ENCODE results near the gene CLCF1.

The CLCF1 gene

DNA sequence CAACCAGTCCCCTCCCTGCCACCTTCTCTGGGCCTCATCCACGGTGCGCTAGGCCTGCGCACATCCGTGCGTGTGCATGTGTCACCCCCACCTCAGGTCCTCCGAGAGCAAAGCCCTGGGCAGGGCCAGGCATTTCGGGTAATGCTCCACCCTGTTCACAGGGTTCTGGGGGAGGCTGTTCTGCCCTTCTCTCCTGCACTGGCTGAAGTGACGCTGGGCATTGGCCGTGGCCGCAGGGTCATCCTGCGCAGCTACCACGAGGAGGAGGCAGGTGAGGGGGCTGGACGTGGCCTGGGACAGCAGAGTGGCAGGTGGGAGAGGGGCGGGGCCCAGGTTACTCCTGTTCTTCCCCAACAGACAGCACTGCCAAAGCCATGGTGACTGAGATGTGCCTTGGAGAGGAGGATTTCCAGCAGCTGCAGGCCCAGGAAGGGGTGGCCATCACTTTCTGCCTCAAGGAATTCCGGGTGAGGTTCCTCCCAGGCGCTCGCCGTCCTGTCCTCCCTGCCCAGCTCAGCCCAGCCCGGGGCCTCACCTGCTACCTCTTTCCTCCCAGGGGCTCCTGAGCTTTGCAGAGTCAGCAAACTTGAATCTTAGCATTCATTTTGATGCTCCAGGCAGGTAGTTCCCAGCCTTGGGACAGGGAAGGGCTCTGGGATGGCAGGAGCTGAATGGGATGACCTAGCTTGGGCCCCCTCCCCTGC, 22.3 kb upstream of the CLCF1 start:
- DNase-seq (ENCODE audit: low read depth) = no peak

DNA sequence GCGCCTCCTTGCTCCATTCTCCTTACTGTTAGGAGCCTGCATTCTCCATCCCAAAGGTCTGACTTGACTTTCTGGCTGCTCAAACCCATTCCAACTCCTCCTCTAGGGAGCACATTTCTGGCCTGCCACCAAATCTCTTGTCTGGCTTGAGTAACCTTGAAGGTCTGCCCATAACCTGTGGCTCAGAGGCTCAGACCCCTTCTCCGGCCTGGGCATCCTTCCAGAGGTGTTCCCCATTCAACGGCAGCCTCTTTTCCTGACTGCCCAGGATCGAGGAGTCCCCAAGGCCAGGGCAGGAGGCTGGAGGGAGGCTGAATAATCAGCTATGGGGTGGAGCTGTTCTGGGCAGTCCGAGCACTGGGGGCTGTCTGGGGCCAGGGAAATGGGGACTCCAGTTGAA, 20.6 kb upstream of the CLCF1 start:
- DNase-seq (ENCODE audit: low read depth) = no peak

DNA sequence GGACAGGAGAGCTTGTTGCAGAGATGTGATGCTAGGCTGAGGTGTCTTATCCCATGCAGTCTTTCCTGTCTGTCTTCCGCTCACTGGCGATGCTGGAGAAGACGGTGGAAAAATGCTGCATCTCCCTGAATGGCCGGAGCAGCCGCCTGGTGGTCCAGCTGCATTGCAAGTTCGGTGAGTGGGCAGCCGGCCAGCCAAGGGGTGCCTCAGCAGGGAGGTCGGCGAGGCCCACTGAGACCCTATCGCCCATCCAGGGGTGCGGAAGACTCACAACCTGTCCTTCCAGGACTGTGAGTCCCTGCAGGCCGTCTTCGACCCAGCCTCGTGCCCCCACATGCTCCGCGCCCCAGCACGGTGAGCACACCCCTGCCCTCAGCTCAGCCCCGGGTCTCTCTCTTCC, 20.0 kb upstream of the CLCF1 start:
- DNase-seq (ENCODE audit: low read depth) = no peak

DNA sequence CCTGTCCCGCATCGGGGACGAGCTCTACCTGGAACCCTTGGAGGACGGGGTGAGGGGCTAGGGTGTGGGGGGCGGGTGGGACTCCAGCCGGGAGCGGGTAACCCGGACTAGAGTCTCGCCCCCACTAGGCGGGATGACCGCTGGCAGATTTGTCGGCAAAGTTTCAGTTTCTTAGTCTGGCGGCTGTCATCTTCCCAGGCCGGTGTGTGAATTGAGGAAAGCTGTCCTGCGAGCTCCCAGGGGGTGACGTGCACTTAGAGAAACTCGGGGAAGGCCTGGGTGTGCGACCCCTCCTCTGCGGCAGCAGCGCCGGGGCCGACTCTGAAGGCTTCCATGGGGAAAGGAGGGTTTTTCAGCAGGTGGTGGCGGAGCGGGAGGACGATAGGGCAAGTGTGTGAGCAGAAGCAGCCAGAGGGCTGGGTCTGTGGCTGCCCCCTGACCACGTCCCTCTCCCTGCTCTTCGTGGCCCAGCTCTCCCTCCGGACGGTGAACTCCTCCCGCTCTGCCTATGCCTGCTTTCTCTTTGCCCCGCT, 18.9 kb upstream of the CLCF1 start:
- no peak for DNase-seq (ENCODE audit: low read depth)

DNA sequence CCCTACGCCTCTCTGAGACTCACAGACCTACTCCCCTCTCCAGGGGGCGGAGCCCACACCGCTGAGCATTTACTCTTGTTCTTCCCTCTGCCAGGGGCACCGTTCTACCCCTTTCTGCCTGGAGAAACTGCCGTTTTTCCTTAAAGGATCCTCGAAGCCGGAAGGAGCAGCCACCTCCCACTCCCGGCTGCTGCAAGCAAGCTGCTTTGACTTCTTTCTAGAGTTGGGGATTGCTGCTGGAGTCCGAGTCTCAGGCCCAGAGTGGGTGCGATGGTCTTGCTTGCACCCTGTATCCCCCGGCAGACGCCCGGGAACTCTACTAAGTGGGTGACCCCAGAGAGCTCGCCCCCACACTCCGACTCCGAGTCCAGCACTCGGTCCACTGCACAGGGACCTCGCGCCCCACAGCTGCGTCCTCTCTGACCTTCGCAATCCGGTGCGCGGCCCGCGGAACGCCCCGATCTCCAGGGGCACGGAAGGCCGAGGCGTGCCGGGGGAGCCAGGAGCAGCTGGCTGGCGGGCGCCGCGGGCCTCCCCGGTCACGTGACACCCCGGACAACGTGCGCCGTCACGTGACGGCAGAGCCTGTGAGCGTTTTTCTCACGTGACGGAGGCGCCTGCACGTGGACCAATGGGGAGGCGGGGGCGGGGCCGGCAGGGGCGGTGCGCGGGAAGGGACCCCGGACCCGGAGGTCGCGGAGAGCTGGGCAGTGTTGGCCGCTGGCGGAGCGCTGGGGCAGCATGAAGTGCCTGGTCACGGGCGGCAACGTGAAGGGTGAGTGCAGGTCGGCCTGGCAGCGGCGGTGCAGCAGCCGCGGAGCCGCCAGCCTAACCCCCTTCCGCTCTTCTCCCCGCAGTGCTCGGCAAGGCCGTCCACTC, 18.1 kb upstream of the CLCF1 start, which contains the start of gene RAD9A:
Gene RAD9A (plus strand): TSS at position 683 of the 879 bp plus-strand sequence. CDS start 59 bp downstream, at position 742.
- DNase-seq (ENCODE audit: low read depth) = peak; percentile 91

DNA sequence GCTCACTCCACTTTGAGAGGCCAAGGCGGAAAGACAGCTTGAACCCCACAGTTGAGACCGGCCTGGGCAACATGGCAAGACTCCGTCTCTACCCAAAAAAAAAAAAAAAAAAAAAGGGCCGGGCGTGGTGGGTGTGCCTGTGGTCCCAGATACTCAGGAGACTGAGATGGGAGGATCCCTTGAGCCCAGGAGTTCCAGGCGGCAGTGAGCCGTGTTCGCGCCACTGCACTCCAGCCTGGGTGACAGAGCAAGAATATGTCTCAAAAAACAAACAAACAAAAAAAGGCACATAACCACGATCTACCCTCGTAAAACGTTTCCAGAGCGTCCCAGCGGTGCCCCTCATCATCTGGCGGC, 17.5 kb upstream of the CLCF1 start:
- no peak for DNase-seq (ENCODE audit: low read depth)

DNA sequence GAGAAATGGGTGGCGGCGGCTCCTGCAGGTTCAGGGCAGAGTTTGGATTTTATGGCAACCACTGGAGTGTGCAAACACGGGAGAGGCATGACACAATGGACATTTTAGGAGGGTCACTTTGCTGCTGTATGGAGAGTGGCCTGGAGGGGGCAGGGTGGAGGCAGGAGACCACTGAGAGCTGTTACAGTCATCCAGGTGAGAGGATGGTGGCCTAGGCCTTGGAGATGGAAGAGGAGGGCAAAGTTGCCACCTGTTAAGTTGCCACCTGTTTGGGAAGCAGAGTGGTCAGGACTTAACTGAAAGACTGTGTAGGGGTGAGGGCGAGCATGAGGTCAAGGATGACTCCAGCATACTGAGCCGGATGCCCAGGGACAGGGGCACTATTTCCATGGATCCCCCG, 16.1 kb upstream of the CLCF1 start:
- DNase-seq (ENCODE audit: low read depth) = no peak

DNA sequence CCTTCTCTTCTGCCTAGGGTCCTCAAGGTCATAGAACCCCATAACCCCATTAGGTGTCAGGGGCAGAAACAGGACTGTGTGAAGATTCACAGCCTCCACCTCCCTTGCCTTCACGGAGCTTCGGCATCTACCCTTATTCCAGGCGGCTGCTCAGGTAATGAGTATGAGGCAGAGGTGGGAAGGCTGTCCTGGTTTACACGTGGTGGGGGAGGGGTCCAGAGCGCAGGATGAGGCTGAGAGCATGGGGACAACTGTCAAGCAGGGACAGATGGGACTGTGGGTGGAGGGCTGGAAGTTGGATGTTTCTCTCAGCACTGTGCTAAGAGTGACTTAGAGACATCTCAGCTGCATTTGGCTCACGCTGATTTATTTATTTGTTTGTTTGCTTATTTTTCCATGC, 14.1 kb upstream of the CLCF1 start:
- DNase-seq (ENCODE audit: low read depth) = no peak

DNA sequence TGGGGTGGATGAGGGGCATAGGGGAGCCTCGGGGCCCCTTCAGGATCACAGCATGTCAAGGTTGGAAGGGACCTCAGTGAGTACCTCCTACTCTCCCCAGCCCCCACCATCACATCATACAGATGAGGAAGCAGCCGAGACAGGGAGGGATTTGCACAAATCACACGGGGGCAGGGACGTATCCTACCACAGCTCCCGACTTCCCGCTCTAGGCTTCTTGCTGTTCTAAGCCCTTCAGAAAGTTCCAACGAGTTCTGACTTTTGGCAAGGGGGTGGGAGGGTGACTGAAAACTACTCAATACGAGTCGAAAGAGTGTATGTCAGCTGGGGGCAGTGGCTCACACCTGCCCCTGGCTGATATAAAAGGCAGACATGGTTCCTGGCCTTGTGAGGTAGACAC, 13.7 kb upstream of the CLCF1 start:
- DNase-seq (ENCODE audit: low read depth) = no peak

DNA sequence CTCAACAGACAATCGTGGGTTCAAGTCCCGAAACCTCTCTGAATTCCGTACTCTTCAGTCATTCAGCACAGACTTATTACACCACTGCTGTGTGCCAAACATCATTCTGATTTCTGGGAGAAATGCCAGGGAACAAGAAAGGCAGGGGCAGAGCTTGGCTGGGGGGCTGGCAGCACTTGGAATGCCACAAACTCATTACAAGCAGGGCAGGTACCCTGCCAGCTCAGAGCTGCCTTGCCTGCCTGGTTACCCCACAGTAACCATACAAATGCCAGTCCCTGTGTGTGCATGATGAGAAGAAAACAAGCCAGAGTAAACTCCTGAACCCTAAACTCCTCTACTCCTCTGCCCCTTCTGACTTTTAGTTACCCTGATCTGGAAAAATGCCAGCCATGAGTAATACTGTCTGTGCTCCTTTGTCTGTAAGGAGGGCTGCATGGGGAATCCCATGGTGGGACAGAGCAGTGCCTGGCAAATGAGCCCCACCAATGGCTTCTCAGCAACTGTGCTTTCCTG, 11.5 kb upstream of the CLCF1 start:
- DNase-seq (ENCODE audit: low read depth) = no peak

DNA sequence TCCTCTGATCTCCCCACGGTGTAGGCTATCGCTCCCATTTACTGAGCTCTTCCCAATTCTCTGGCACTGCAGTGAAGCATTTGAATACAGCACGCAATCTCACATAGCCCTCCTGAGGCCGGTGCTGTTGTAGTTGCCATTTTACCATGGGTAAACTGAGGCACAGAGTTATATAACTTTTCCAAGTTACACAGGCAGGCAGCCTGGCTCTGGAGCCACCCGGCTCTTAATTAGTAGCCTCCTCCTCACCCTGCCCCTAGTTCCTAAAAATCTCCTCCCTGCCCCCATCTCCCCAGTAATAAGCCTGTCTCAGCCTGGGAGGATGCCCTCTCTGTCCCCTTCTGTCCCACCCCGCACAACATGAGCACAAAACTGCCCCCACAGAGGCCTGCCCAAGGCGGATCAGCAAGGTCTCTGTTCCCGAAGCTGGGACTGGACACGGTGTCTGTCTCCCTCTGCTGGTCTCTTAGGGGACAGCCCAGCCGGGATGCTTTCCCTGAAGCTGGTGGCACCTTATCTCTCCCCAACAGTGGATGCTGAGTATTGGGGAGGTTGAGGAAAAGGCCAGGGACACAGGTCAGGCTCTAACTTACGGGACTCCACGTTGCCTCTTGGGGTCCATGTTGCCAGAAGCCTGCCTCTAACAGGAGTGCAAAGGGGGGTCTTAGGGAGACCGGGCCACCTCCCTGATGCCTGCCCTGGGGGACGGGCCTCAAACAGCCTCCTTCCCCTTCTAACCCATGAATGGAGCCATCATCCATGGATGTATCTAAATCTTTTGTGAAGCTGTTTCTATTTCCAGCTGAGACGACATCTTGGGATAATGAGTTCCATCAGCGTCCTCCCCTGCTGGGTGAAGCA, 9.1 kb upstream of the CLCF1 start:
- peak; percentile 77 for DNase-seq (ENCODE audit: low read depth)

DNA sequence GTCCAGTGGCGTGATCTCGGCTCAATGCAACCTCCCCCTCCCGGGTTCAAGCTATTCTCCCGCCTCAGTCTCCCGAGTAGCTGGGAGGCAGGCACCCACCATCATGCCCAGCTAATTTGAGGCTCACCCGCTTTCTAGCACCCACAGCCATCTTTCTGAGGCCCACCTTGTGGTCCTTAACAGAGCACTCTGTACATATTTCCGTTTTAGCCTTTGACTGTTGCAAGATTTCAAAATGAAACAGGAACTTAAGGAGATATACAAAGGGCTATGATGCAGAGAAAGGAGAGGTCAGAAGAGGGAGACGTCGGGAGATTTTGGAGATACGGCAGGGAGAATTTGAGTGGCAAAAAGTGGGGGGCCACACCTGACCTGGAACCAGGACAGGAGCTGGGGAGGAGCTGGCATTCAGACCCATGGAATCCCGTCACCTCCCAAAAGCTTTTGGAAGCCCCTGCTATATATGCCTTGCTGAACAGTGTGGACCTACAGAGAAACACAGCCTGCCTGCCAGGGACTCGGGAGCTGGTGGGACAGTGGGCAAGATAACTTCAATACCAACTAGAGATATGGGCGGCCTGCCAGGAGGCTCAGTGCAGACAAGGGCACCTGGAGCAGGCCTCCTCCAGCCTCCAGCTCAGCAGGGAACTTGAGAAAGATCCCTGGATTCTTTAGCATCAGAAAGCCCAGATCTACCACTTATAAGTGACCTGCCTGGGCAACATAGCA, 8.0 kb upstream of the CLCF1 start:
- DNase-seq (ENCODE audit: low read depth) = no peak

DNA sequence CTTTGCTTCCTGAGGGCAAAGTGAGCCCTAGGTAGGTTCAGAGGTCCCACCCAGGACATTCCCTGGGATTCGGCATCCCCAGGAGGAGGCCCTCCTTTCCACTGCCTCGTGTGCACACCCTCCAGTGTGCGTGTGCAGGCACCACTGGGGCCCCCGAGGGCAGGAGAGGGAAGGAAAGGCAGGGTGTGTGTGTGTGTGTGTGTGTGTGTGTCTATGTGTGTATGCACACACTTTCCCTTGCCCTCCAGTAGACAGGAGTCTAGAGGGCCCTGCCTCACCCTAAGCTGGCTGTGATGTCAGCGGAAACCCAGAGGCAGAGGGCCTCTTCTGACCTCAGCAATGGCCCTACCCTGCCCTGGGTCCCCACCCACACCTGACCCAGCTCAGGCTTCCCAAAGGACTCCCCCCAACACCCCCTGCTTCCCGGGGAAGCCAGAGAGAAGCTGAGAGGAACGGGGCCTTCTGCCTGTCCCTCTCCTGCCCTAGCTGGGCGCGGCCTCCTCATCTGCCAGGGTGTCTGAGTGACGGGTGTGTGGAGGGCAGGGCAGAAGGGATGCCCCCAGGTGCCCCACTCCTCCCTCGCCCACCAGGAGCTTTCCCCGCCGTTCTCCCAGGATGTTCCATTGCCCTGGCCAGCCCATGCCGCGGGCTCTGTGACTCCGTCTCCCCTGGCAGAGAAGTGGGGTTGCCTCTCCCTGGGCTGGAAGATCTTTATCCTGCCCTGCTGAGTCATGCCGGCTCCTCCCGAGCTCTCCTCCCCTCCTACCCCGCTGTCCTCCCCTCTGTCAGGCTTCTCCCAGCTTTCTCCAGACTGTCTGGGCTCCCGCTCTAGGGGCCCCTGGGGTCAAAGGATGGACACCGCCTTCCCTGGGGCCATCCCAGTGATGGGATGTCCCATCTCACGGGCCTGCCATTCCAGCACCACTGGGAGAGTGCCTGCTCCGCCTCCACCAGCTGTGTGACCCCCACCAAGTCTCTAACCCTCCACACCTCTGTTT, 6.0 kb upstream of the CLCF1 start:
- DNase-seq (ENCODE audit: low read depth) = no peak

DNA sequence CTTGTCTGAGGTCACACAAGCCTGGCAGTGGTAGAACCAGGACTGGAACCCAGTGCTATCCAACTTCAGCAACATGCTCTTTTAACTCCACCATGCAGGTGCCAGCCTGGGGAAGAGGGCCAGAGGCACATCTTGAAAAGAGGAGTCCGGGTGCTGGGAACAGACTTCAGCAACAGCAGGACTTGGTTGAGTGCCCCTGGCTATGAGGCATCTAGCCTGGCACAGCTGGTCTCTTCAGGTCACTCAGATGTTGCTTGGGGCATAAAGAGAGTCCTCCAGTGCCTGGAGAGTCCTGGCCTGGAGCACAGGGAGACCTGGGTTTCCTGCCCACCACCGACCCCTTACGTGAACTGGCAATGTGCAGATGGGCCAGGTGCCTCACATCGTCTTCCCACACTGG, 5.1 kb upstream of the CLCF1 start:
- no peak for DNase-seq (ENCODE audit: low read depth)

DNA sequence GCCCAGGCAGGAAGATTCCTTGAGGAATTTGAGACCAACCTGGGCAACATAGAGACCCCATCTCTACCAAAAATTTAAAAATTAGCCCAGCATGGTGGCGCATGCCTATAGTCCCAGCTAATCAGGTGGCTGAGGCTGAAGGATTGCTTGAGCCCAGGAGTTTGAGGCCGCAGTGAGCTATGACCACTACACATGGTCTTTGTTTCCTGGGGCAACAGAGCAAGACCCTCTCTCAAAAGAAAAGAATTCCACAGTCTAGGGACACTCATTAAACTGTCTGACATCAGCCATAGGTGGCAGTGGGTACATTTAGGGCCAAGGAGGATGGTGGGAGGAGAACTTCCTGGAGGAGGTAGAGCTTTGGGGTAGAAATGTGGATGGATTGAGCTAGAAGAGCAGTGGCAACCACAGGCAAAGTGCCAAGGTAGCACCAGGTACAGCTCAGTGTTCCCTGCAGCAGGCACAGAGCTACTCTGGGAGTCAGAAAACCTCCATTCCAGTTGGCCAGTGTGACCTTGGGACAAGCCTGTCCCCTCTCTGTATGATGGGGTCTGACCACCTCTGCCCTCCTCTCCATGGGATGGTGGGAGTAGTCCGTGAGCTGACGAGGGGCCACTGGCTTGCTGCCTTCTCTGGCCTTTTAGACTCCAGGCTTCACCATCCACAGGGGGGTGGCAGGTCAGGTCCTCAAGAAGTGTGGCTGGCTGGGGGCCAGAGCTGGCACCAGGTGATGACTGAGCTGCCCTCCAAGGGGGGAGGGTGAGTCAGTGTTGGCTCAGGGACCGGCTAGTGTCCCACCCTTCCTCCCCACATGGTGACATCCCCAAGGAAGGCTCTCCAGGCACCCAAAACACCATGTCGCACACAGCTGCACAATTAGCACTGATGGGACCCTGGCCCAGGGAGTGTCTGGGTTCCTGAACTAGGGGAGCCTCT, 3.7 kb upstream of the CLCF1 start:
- no peak for DNase-seq (ENCODE audit: low read depth)

DNA sequence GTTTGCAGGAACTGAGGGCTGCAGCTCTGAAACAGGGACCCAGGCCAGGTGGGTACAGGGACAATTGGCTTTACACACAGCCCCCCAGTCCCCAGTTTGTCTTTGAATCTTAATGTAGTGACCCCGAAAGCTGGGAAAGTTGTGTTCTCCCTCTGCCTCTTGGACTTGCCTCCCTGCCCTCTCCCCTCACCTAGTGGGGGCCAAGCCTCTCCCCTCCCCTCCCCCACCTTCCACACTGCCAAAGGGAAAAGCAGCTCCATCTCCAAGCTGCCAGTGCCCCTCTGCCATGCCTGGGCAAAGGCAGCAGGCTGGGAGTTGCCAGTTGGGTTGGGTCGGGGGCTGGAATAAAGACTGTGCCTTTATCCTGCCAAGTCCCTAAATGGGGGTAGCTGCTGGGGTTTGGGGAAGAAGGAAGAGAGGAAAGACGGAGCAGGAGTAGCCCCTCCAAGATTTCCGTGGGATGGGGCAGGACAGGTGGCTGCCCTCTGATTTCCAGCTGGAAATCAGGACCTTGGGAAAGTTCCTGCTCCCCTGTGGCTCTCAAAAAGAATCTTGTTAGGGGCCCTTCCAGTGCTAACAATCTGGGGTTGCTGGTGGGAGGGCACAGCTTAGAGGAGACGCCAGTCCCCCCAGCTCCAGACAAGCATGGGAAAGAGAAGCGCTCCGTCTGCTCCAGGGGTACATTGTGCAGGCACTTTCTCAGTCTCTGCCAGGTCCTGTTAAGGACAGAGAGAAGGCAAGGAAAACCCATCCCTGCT, 2.8 kb upstream of the CLCF1 start:
- no peak for DNase-seq (ENCODE audit: low read depth)

DNA sequence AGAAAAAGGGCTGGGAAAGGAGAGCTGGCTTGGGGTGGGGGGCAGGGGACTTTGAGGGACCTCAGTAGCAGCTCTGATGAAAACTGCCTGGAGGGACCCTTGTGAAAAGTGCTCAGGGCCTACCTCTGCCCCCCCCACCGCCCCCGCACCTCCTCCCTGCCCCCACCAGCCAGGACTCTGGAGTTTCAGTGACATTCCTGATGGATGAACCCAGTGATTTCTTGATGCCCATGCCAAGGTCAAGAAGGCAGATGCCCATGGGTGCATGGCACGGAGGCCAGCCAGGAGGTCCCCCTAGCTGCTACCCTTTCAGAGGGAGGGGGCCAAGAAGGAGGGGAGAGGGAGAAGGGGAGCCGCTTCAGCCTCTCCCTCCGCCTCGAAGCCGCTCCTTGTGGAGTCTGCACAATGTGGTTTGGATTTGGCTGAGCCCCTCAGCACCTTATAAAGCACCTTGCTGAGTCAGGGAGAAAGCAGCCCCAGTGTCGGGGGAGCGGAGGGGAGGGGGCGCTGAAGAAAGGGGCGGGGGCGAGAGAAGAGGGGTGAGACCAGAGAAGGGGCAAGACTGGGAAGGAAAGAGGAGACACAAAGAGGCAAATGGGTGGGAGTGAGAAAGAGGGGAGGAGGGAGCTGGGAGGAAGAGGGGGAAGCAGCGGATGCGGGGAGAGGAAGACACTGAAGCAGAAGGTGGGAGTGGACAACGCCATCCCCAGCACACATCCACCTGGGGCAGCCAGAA, 2.1 kb upstream of the CLCF1 start:
- DNase-seq (ENCODE audit: low read depth) = no peak

Measured in T follicular helper cell (primary cell).